Breast epithelium (tissue), 3 donors: ENCODE measurements around the gene MGAT5B.

Experiments used
- CTCF ChIP-seq, 3 donors: fragments of 450-650 bp; IDR thresholded peaks; one replicate each; pipeline ENCODE4 v1.5.1; 2016 to 2017; ENCODE audit warnings: antibody characterized with exemption in 3 of 3, mild to moderate bottlenecking in 3 of 3, moderate library complexity in 3 of 3
- POLR2A ChIP-seq: fragments of 450-650 bp; IDR thresholded peaks from one replicate; pipeline ENCODE4 v1.6.1; 2016; ENCODE audit warnings: antibody characterized with exemption, mild to moderate bottlenecking, moderate library complexity
- POLR2AphosphoS5 ChIP-seq, 3 donors: sonication (generic); formaldehyde crosslinking; IDR thresholded peaks; one replicate each; pipeline ENCODE4 v1.6.1; 2017; ENCODE audit warnings: antibody characterized with exemption in 3 of 3

- TF ChIP-seq POLR2A (no peak), CTCF (IDR thresholded peaks at IDR 0.05) (no peak), POLR2AphosphoS5 (IDR thresholded peaks at IDR 0.05) (no peak)
Measured at GRCh38 chr17:76888661-76889060, 20.5 kb downstream of the MGAT5B start.
